GM12874 (cell line): ENCODE data around the gene CBR3.

Source experiments
- TF ChIP-seq, protein P1 (sequence below): IDR thresholded peaks from 2 replicates; pipeline ENCODE4 v1.5.1; 2011; ENCODE audit warnings: low read depth, mild to moderate bottlenecking, control low read depth, low read length, moderate library complexity; ENCODE audit not compliant: insufficient read depth

CBR3 gene

GRCh38 chr21:36109868-36110267 is 25.0 kb upstream of the CBR3 start:
- TF ChIP-seq, protein P1, sequence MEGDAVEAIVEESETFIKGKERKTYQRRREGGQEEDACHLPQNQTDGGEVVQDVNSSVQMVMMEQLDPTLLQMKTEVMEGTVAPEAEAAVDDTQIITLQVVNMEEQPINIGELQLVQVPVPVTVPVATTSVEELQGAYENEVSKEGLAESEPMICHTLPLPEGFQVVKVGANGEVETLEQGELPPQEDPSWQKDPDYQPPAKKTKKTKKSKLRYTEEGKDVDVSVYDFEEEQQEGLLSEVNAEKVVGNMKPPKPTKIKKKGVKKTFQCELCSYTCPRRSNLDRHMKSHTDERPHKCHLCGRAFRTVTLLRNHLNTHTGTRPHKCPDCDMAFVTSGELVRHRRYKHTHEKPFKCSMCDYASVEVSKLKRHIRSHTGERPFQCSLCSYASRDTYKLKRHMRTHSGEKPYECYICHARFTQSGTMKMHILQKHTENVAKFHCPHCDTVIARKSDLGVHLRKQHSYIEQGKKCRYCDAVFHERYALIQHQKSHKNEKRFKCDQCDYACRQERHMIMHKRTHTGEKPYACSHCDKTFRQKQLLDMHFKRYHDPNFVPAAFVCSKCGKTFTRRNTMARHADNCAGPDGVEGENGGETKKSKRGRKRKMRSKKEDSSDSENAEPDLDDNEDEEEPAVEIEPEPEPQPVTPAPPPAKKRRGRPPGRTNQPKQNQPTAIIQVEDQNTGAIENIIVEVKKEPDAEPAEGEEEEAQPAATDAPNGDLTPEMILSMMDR = no peak

GRCh38 chr21:36111238-36111637 is 23.6 kb upstream of the CBR3 start:
- TF ChIP-seq, protein P1 = no peak

GRCh38 chr21:36113647-36114428 is 21.0 kb upstream of the CBR3 start:
- TF ChIP-seq, protein P1 = no peak

GRCh38 chr21:36115138-36115730 is 19.6 kb upstream of the CBR3 start:
- TF ChIP-seq, protein P1 = no peak

GRCh38 chr21:36117286-36117741 is 17.6 kb upstream of the CBR3 start:
- TF ChIP-seq, protein P1 = no peak

GRCh38 chr21:36120304-36120888 is 14.5 kb upstream of the CBR3 start:
- TF ChIP-seq, protein P1 = no peak

DNA sequence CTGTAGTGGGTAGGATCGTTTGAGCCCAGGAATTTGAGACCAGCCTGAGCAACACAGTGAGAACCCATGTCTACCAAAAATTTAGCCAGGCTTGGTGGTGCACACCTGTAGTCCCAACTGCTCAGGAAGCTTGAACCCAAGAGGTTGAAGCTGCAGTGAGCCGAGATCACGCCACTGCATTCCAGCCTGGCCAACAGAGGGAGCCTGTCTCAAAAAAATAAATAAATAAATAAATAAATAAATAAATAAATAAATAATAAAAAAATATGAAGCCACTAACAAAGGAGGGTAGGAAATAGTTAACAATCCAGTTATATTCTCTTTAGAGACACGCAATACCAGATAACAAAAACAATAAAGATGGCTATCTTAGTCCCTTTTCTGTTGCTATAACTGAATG is 11.9 kb upstream of the CBR3 start:
- TF ChIP-seq, protein P1 = no peak
